ENCODE results near the gene TEX13B.
"Not testable (repeated sequence)": the region's sequence is repeated elsewhere in the genome, so short reads cannot be mapped to it uniquely, and the experiment has no call there.

Gene TEX13B, protein sequence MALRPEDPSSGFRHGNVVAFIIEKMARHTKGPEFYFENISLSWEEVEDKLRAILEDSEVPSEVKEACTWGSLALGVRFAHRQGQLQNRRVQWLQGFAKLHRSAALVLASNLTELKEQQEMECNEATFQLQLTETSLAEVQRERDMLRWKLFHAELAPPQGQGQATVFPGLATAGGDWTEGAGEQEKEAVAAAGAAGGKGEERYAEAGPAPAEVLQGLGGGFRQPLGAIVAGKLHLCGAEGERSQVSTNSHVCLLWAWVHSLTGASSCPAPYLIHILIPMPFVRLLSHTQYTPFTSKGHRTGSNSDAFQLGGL

DNA sequence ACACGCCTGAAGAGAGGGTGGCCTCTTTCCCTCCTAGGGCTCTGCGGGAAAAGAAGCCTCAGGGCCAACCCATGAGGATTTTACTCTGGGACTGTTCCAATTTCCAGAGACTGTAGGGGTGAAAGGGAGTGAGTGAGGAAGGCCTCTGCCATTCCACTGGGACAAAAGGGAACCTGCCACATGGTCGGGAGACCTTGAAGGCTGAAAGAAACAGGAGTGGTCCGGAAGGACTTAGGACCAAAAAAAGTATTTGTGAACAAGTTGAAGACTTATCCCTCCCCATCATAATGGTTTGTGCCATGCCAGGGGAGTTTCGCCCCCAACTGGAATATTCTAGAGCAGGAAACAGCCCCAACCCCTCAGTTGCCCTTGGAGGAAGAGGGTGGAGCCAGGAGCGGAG lies at the start of gene TEX13B:
Gene TEX13B, minus strand, starts transcription at position 15 of the 400 bp plus-strand sequence. CDS start 243 bp downstream, outside the sequence.
- DNase-seq: no peak

DNA sequence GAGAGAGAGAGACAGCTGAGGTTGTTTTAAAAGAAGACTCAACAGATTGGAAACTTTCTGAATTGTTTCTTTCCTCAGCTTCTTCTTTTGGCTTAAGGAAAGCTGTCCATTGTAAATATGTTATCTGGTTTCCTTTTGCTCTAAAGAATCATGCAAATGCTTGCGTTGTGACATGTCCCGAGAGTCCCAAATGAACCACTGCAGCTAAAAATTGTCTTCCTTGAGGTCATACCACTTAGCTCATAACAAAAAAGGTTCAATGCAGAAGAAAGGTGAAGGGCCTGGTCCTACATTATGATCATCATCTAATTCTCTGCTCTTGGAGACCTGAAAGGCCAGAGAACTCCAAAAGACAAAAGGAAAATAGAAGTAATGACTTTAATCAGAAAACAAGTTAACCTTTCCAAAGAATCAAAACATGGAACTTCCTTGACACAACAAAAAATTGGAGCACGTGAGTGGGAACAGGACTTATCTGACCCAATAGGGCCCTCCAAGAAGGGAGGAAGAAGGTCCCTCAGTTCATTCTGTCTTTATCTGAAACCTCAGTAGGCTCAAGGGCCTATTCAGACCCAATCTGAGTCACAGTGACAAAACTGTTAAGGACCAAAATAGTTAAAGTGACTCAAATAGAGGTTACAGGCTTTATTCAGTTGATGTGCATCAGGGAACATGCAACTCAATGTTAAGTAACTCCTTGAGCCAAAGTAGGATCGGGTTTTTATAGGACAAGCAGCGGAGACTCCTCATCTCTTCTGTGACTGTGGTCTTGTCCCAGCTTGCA lies 48.0 kb upstream of the TEX13B start:
- DNase-seq: no peak

DNA sequence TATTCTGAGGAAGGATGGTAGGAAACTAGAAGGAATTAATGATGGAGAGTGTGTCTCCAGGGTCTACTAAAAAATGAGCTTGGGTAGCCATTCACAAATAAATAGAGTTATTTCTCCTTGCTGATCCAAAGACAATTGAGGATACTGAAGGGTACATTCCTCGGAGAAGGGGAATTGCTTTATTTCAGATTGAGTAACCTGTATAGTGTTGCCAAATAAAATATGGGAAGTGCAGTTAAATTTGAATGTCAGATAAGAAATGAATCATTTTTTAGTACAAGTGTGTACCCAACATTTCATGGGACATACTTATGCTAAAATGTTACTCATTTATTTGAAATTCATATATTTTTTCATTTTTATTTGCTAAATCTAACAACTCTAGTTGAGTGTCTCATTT lies 46.7 kb upstream of the TEX13B start:
- DNase-seq: no peak

DNA sequence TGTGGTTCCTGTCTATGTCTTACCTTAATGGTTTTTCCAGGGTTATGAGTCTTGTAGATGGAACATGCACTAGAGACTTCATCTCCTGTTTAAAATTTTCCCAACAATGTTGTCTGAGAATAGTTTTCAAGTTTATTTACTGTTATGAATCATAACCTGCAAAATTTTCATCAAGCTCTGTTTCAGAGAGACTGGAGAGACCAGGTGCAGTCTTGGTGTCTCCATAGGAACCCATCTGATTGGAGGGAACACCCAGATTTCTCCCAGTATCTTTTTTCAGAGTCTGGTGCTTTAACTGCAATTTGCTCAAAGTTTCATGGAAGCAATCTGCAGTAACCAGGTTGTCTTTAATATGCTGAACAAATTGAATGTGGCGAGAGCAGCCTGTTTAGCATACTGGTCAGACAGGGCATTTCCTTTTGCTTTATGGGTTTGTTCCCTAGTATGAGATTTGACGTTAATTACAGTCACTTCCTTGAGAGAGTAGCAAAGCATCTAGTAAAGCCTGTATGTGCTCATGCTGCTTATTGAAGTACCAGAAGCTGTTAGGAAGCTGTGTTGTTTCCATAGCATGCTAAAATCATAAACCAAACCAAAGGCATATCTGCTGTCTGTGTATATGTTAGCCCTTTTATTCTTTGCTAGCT lies 43.9 kb upstream of the TEX13B start:
- DNase-seq: peak; percentile 61

DNA sequence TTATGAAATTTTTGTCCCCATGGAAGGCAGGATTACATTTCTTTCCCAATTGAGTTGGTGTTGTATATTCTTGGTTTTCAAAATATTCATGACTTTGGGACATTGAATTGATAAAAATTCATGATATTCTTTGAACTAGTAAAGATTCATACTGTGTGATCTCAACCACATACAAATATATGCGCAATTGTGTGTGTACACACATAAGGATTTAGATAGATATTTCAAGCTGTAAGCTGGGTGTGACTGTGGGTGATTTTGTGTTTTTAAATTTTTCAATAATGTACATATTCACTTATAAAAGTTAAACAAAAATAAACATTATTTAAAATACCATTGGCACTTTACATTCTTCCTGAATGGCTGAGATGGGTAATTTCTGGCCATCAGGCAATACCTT lies 43.2 kb upstream of the TEX13B start:
- DNase-seq: no peak

DNA sequence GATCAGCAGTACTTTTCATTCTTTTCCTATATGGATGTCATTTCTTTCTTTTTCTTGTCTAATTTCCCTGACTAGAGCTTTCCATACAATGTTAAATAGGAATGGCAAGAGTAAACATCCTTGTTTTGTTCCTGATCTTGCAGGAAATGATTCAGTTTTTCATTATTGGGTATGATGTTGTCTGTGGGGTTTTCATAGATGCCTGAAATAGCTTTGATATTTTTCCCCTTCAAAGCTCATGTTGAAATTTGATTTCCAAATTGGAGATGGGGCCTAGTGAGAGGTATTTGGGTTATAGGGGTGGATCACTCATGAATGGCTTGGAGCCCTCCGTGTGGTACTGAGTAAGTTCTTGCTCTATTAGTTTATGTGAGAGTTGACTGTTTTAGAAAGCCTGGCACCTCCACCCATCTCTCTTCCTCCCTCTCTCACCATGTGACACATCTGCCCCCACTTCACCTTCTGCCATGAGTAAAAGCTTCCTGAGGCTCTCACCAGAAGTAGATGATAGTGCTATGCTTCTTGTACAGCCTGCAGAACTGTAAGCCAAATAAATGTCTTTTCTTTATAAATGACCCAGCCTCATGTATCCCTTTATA lies 40.4 kb upstream of the TEX13B start:
- DNase-seq: peak; percentile 10

DNA sequence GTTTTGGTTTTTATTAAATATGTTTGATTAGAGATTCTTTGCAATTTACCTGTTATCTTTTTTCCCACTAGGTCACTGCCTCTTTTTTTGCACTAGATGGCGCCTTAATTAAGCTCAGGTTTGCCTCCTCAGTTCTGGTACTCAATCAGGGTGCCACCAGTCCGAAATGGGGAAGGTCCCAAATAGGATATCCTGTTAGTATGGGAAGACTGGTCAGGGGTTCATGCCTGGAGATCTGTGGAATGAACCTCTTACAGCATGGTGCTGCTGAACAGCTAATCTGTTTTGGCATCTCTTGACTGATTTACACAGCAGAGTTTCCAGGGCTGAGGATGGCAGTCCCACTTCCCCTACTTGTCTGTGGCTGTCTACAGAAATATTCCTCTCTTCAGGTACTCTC lies 38.5 kb upstream of the TEX13B start:
- peak; percentile 68 for DNase-seq

DNA sequence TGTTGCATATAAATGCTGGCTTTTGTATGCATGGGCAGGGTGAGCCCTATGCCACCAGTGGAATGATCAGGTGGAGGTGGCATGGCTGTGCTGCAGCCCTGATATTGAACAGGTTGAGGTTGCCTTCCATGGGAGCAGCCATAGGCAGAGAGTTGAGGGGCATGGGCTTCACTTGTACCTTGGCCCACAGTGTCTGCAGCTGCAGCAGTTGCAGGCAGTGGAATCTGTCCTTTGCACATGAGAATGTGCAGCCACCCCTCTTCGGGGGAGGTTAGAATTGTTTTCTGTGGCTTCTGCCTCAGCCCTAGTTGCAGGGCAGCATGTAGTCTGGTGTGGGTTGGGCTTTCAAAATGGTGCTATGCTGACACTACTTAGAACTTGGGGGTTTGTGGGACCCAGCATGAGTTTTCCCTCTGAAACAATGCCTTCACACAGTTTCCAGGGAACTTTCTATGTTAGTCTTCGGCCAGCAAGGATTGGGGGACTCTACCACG lies 37.3 kb upstream of the TEX13B start:
- no peak for DNase-seq

DNA sequence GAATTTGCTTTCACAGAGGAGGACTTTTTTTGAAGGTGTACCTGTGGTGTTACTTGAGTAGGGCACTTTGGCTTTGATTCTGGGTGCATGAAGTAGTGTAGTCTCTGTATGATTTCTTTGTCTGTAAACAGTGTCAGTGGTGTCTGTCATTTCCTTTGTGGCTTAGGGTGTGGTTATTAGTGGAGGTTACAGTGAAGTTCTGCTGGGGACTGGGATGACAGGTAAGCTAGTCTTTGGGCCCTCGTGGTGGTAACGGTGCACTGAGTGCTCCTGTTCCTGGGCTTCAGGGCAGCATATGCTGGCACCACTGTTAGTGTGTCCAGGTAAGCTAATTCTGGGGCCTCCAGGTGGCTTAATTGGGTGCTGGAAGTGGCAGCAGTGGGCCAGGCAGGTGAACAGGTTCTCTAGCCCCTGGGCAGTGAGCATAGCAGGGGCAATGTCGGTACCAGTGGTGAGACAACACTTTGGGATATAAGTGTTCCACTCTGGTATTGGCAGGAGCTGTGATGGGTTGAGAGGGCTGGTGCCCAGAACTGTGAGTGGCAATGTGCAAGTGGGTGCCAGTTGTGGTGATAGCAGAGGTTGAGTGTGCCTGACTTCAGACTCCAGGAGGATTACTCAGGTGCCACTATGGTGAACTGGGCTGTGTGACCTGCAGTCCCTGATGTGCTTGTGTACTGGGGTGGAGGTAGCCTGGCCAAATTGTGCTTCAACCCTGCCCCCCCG lies 36.6 kb upstream of the TEX13B start:
- DNase-seq: no peak

DNA sequence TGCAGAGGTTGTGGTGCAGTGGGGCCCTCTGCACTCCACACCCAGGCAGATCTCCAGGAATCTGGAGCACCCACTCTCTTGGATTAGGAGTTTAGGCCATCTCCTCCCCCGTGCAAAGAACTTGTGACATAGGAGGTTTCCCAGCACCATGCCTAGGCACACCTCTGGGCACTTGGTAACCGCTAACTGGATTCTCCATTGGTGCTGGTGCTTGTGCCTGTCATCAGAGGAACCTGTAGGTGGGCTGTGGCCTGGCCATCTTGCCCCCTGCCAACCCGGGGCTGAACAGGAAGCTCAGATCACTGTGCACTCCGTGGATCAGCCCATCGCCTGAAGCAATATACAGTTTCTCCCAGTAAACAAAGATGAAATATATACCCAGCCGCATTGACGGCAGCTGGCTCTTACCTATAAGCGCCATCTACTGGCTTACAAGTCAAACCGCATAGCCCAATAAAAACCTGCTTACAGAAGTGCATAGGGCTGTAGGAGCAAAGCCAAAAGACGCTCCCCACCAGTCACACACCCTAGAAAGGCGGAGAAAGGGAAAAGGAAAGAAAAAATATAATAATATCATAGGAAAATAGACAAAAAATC lies 19.1 kb upstream of the TEX13B start:
- DNase-seq: peak; percentile 89

DNA sequence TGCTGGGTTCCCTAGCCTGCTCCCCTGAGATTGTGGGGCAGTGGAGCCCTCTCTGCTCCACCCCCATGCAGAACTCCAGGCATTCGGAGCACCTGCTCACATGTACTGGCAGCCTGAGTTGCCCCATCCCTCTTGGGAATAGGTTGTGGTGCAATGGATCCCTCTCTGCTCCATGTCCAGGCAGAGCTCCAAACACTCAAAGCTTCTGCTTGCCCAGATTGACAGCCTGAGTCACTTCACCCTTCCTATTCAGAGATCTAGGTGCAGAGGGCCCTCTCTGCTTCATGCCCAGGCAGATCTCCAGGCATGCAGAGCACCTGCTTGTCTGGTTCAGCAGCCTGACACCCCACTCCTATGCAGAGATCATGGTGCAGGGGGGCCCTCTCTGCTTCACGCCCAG lies 18.6 kb upstream of the TEX13B start:
- peak; percentile 40 for DNase-seq

DNA sequence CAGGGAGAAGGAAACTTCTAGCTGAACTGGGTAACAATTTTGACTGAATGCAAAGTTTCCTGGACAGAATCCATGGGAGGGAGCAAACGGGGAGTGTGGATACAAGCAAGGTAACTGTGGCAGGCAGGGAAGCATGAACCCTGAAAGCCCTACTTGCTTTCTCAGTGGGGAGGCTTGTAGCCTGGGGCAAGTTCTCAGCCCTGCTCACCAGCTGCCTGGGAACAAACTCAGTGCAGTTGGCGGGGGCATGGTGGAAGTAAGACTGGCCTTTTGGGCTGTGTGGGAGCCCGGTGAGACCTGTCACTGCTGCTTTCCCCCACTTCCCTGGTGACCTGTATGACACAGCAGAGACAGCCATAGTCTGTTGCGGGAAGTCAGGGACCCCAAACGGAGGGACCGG lies 14.0 kb upstream of the TEX13B start:
- no peak for DNase-seq

DNA sequence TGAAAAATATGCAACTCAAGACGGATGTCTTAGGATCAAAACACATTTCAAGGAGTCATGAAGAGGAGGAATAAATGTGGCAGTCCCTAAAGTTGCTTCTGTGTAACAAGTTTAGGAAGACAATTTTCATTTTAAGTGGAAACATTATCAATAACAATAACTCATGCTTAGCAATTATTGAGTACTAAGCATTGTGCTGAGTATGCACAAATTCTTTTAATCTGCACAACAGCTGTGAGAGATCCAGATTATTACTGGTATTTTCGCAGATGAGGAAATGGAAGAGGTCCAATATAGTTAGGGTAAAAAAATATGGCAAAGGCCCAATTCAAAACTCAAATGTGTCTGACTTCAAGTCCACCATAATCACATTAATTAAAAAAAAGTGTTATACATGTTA lies 2.9 kb upstream of the TEX13B start:
- no peak for DNase-seq

DNA sequence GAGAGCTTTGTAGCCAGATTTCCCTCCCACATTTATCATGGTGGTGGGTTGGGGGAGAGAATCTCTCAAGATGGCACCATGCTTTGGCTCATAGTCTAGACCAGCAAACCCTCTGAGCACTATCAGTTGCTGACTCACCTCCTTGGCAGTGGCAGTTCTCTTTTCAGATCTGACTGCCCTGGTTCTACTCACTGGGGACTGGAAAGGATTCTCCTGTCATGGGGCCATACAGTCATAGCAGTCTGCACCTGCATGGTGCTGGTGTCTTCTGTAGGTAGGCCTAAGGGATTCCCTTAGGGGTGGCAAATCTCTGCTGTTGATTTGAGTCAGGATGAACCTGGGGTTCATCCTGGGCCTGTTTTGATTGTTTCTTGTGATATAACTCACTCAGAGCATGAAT lies 2.6 kb downstream of the TEX13B start:
- no peak for DNase-seq

DNA sequence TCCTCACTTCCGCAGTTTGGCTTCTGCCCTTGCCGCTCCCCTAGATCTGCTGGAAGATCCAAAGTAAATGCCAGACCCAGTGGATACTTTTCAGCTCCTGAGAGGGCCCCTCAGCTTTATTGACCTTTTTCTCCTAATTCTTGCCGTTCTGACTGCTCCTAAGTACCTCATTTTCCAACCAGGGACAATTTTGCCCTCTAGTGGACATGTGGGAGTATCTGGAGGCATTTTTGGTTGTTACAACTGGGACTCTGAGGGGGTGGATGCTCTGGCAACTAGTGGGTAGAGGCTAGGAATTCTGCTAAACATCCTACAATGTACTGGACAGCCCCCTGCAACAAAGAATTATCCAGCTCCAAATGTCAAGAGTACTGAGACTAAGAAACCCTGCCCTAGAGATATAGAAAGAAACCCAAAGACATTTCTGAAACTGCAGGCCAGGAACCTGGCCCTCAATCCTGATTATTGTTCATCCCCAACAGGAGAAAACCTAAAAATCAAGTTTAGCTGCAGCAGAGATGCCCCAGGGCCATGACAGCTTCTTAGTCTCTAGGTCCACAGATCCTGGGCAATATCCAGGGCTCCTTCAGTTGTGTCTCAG lies 3.4 kb downstream of the TEX13B start:
- peak; percentile 61 for DNase-seq

DNA sequence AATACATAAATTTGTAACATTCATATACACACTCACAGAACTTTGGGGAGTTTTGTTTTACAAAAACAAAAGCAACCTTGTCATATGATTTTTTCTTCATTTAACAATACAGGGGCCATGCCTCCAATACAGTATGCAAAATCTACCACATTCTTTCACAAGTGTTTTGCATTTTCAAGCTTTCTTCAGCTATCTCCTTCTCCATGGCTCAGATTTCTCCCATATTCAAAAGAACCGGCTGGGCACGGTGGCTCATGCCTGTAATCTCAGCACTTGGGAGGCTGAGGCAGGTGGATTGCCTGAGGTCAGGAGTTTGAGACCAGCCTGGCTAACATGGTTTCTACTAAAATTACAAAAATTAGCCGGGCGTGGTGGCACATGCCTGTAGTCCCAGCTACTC lies 4.1 kb downstream of the TEX13B start:
- DNase-seq: no peak

DNA sequence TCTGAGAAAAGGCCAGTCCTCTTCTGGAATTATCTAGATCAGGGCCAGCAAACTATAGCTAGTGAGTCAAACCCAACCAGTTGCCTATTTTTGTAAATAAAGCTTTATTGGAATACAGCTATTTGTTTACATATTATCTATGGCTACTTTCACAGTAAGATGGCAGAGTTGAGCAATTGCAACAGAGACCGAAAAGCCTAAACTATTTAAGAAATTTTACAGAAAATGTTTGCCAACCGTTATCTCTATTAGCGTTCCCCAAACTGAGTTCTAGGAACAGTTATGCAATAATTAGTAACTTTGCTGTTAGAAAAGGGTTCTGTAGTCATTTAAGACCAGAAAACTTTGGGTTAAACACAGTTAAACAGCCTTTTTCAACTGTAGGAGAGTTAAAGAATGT lies 10.5 kb downstream of the TEX13B start:
- DNase-seq: no peak

DNA sequence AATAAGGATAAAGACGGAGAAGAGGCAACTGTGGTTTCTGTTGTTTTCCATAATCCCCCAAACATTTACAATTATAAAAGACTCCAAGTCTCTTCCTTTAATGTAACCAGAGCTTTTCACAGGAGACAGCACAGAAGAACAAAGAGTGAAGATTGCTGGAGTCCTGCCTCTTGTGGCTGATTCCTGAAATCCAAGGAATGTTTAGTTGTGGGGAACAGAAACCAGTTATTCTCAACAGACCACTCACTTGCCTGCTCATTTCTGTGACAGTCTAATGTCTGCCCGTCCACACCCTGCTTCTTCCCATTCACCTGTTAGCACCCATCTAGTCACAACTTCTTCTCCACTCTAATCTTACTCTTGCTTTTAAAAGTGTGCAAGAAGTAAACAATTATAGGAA lies 12.1 kb downstream of the TEX13B start:
- DNase-seq: no peak

DNA sequence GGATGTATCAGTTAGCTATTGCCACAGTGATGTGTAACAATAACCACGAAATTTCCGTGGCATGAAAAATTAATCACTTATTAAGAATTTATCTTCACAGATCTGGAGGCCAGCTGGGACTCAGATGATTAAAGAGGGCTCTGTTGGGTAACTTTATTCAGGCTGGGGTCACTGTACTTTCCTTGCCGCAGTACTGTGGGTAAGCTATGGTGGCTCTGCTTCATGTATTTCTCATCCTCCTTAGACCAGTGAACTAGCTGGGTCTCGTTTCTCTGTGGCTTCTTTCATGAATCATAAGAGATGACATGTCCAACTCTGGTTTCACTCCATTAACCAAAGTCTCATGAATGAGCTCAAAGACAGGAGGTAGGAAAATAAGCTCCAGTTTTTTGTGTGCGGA lies 13.5 kb downstream of the TEX13B start:
- no peak for DNase-seq

DNA sequence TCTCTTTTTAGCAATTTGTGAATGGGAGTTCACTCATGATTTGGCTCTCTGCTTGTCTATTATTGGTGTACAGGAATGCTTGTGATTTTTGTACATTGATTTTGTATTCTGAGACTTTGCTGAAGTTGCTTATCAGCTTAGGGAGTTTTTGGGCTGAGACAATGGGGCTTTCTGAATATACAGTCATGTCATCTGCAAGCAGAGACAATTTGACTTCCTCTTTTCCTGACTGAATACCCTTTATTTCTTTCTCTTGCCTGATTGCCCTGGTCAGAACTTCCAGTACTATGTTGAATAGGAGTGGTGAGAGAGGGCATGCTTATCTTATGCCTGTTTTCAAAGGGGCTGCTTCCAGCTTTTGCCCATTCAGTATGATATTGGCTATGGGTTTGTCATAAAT lies 26.8 kb downstream of the TEX13B start:
- not testable (repeated sequence) for DNase-seq

DNA sequence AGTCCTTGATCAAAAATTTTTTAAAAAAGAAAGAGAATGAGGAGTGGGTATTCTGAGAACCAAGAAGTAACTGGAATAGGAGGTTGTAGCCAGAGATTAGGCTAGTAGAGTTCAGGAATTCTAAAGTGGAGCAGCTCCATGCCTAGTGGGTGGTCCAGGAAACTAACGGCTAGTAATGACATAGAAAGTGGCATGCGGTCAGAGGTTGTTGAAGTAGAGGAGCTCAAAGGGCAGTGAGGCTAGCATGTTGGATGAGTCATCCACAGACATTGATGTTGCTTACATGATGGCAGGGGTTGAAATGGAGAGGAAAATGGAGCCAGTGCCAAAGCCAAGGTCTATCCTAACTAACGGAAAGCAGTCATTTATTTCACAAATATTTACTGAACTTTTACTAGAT lies 42.1 kb downstream of the TEX13B start:
- no peak for DNase-seq

DNA sequence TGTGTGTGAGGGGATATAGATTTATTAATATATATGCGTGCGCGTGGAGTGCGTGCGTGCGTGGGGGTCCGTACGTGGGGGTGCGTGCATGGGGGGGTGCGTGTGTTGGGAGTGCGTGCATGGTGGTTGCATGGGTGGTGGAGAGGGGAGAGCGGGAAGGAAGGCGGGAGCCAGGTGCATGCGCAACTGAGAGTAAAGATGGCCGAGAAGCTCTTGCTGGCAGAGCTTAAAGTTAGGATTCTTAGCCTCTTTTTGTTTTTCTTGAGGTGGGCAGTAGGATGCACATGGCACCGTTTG lies 45.8 kb downstream of the TEX13B start:
- peak; percentile 43 for DNase-seq
